Stimulated activated CD4-positive, alpha-beta T cell treated with anti-CD3 and anti-CD28 coated beads, Interleukin-4, amount 100 ng/mL, for 48 hours (primary cell): Measurements from ENCODE around the gene MRPL53.
"Not testable (repeated sequence)": the region's sequence is repeated elsewhere in the genome, so short reads cannot be mapped to it uniquely, and the experiment has no call there.

ENCODE experiments used
- DNase-seq, 2 donors: peaks; one replicate each; pipeline ENCODE4 v3.0.0-alpha.2; 2020; ENCODE audit warnings: low read depth in 2 of 2

The MRPL53 gene

DNA sequence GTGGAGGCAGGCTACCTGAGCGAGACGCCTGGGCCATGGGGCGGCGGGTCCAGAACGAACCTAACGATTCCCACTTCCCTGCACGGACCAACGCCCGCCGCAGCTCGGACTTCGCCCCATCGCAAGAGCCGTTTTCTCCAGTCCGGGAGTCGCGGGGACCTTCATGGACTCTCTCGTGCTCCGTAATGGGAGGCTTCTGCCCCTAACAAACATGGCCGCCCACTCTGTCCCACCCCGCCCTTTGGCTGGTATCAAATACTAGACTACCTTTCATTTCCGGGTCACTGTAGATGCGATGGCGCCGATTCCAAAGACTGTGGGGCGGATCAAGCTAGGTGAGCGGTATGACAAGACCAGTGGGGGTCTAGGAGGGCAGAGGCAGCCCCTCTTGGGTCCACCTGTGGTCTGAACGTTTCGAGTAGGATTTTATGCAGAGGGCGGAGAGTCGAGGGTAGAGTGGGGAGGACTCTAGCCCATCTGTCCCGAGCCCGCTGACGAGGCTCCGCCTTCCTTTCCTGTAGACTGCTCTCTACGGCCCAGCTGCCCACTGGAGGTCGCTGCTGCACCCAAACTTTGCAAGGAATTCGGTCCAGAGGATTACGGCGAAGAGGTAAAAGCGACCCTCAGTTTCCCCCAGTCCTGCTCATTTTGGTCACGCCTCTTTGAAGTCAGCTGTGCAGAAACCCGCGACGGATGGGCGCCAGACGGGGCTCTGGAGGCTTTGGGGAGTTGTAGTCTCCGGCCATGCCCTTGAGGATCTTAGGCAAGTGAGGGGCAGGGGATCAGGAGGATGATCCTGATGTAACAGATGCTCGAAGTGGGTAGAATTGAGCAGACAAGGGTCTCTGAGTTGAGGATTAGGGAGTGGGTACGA lies 10.6 kb upstream of the MRPL53 start, which contains the start of the genes CCDC142 and TTC31:
Gene CCDC142 (minus strand): TSS at position 198 of the 874 bp plus-strand sequence. CDS start 161 bp downstream, at position 37.
Gene TTC31 (plus strand): TSS at position 281 of the 874 bp plus-strand sequence. CDS start 15 bp downstream, at position 296.
- DNase-seq: peak; percentile 84 to 92

GRCh38 chr2:74481961-74482800 lies 9.7 kb upstream of the MRPL53 start:
- DNase-seq: peak in 1 of 2 donors; percentile 44

GRCh38 chr2:74481431-74481830 lies 9.0 kb upstream of the MRPL53 start:
- no peak for DNase-seq

- no peak for DNase-seq
These were observed 2.4 kb upstream of the MRPL53 start for GRCh38 chr2:74474899-74475298.

GRCh38 chr2:74474481-74474880 lies 2.0 kb upstream of the MRPL53 start:
- no peak for DNase-seq

GRCh38 chr2:74472945-74473258 lies 422 bp upstream of the MRPL53 start:
- DNase-seq: no peak

- no peak for DNase-seq
These were observed 981 bp downstream of the MRPL53 start for GRCh38 chr2:74471332-74472065.

- DNase-seq: not testable (repeated sequence)
These were observed 1.7 kb downstream of the MRPL53 start for GRCh38 chr2:74470742-74471141.

GRCh38 chr2:74464406-74464805 lies 8.1 kb downstream of the MRPL53 start:
- DNase-seq: no peak

DNA sequence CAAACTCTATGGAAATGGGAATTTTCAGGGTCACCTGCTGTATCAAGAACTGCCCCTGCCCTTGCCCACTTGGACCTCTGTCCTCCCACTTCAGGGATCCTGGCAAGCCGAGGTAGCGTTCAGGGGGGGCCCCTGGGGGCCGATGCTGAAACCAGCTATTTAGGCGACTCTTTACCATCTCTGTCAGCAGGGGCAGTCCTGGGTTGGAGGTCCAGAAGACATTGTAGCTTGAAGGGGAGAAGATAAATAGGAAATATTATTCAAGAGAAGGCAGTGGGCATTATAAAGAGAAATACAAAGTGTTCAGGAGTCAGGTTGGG lies 9.7 kb downstream of the MRPL53 start:
- no peak for DNase-seq

- DNase-seq: no peak
These were observed 10.3 kb downstream of the MRPL53 start for GRCh38 chr2:74462054-74462785.

DNA sequence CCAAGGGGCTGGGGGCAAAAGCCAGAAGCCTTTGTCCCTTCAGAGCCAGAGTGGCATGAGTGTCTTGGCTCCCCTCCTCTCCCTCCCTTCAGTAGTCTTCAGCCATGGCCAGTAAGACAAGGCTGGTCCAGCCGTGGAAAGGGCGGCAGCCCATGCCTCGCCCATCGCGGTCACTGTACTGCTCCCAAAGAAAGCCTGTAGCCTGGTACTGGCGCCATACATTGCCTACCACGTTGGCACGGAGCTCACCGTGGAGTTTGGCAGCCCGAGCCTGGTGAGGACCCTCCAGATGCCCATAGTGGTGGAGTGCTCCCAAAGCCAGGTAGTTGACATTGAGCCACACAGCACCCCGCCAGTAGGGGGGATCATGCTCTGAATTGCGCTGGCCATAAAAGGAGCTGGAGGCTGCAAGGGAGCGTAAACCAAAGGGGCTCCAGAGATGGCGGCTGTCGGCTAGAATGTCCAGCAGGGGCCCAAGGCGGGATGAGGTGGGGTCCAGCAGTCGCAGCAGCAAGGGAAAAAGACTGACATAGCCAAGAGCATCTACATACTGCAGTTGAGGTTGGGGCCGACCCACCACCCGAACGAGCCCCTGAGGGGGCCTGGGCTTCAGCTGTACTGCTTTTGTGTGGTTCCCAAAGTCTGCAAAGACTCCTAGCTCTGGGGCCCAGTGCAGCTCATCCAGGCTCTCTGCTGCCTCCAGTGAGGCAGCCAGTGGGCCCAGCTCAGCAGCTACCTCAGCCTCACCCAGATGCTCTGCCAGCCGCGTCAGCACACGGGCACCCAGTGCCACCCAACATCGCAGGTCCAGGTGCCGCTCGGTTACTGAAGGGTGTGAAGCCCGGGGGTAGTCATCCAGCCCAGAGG lies 11.1 kb downstream of the MRPL53 start:
- no peak for DNase-seq

GRCh38 chr2:74460187-74460586 lies 12.3 kb downstream of the MRPL53 start:
- DNase-seq: not testable (repeated sequence)

DNA sequence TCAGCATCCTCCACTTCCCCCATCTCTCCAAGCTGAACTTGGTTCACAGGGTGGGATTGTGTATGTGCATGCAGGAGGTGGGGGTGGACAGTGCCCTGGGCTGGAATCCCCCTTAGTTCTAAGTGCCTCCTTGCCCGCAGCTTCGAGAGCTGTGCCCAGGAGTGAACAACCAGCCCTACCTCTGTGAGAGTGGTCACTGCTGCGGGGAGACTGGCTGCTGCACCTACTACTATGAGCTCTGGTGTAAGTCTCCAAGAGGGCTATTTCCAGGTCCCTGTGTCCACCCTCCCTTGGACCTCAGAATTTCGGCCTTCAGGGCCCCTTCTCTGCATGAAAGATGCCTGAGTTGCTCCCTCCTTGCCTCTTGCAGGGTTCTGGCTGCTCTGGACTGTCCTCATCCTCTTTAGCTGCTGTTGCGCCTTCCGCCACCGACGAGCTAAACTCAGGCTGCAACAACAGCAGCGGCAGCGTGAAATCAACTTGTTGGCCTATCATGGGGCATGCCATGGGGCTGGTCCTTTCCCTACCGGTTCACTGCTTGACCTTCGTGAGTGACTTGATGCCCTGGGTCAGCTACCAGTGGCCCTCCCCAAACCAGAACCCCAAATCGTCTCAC lies 12.9 kb downstream of the MRPL53 start:
- DNase-seq: not testable (repeated sequence)

- no peak for DNase-seq
These were observed 13.5 kb downstream of the MRPL53 start for GRCh38 chr2:74458938-74459363.

- peak; percentile 95 to 99 for DNase-seq
These were observed 14.1 kb downstream of the MRPL53 start, which contains the start of gene WBP1 for GRCh38 chr2:74458132-74458937. WBP1 (plus strand) TSS chr2:74458438; CDS start chr2:74458603, 165 bp downstream.

GRCh38 chr2:74457549-74458131 lies 14.8 kb downstream of the MRPL53 start:
- peak; percentile 72 to 80 for DNase-seq

DNA sequence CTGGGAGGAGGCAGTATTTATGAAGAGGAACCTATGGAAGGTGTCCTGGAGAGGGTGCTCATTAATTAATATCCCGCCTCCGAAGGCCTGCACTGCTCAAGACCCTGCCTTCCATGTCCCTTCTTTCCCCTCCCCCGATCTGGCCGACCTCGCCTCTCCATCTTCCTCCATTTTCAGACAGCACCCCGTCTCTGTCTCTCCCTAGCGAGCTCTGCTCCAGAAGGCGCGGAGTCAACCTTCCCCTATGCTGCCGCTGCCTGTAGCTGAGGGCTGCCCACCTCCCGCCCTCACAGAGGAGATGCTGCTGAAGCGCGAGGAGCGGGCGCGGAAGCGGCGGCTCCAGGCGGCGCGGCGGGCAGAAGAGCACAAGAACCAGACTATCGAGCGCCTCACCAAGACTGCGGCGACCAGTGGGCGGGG lies 15.3 kb downstream of the MRPL53 start:
- DNase-seq: no peak
